ENCODE data around the gene ABCG2.
"Not testable (repeated sequence)": the region's sequence is repeated elsewhere in the genome, so short reads cannot be mapped to it uniquely, and the experiment has no call there.

ABCG2 gene

GRCh38 chr4:88166608-88167007 is 8.2 kb upstream of the ABCG2 start:
- TF ChIP-seq CTCF (conservative IDR thresholded peaks at IDR 0.05; ENCODE audit: low read depth, low read length), result no peak
- peak; percentile 18 for DNase-seq (ENCODE audit: low read depth)
- H3K4me3 ChIP-seq (ENCODE audit: low read length), result no peak overlapping the region

GRCh38 chr4:88163336-88163735 is 4.9 kb upstream of the ABCG2 start:
- DNase-seq (ENCODE audit: low read depth), result no peak
- no peak for TF ChIP-seq CTCF (conservative IDR thresholded peaks at IDR 0.05; ENCODE audit: low read depth, low read length)
- H3K4me3 ChIP-seq (ENCODE audit: low read length), result no peak overlapping the region

- H3K4me3 ChIP-seq (ENCODE audit: low read length), result no peak overlapping the region
- DNase-seq (ENCODE audit: low read depth), result no peak
- no peak for TF ChIP-seq CTCF (conservative IDR thresholded peaks at IDR 0.05; ENCODE audit: low read depth, low read length)
Observed at GRCh38 chr4:88162626-88163025, 4.2 kb upstream of the ABCG2 start.

GRCh38 chr4:88159229-88159725 is 838 bp upstream of the ABCG2 start:
- DNase-seq (ENCODE audit: low read depth), result no peak
- TF ChIP-seq CTCF (conservative IDR thresholded peaks at IDR 0.05; ENCODE audit: low read depth, low read length), result no peak
- peak overlapping the region; percentile 63 for H3K4me3 ChIP-seq (ENCODE audit: low read length)

- no peak for DNase-seq (ENCODE audit: low read depth)
- TF ChIP-seq CTCF (conservative IDR thresholded peaks at IDR 0.05; ENCODE audit: low read depth, low read length), result no peak
- peak overlapping the region; percentile 63 for H3K4me3 ChIP-seq (ENCODE audit: low read length)
Observed at GRCh38 chr4:88158038-88158488, 376 bp downstream of the ABCG2 start.

GRCh38 chr4:88152331-88152730 is 6.1 kb downstream of the ABCG2 start:
- not testable (repeated sequence) for H3K4me3 ChIP-seq (ENCODE audit: low read length)

GRCh38 chr4:88148560-88148959 is 9.9 kb downstream of the ABCG2 start:
- no peak for TF ChIP-seq CTCF (conservative IDR thresholded peaks at IDR 0.05; ENCODE audit: low read depth, low read length)
- H3K4me3 ChIP-seq (ENCODE audit: low read length), result no peak overlapping the region
- DNase-seq (ENCODE audit: low read depth), result no peak

More at GRCh38 chr4:88152331-88152730, 6.1 kb downstream of the ABCG2 start:
- DNase-seq (ENCODE audit: low read depth), result not testable (repeated sequence)

- DNase-seq (ENCODE audit: low read depth), result no peak
- TF ChIP-seq CTCF (conservative IDR thresholded peaks at IDR 0.05; ENCODE audit: low read depth, low read length), result no peak
- H3K4me3 ChIP-seq (ENCODE audit: low read length), result no peak overlapping the region
Observed at GRCh38 chr4:88147799-88148217, 10.6 kb downstream of the ABCG2 start.

All from retinal pigment epithelial cell (primary cell).